Measurements from ENCODE around the gene PPARGC1A.

PPARGC1A gene

DNA sequence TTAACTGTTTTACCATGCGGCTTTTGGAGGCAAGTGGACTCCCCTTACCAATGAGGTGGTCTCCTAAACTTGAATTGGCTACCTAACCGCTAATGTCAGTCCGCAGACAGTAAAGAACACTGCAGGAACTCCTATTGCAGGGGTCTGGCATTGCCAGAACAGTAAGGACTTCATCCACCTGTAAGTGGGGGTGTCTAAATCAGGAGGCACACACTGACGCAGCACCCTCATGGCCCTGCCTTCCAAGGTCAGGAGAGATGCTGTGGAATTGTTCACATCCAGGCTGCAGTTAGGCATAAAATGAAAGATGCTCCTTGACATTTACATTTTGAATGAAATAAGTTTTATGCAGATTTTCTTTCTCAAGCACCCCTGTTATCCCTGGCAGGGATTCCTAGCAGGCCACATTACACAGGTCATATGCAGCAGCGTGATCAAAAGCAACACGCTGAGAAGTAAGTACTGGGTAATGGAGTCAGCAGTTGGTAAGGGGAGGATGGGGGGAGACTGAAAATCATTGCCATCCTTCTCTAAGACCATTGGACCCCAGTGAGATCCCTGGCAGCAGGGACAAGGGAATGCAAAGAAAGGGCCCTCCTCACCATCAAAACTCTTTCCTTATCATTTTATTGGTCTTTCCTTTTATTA lies 3.8 kb downstream of the PPARGC1A start:
- H3K4me3 ChIP-seq (ENCODE audit: low read depth, low read length) = no peak overlapping the region
- DNase-seq (ENCODE audit: low read depth, low spot score) = no peak
- TF ChIP-seq, protein P1, sequence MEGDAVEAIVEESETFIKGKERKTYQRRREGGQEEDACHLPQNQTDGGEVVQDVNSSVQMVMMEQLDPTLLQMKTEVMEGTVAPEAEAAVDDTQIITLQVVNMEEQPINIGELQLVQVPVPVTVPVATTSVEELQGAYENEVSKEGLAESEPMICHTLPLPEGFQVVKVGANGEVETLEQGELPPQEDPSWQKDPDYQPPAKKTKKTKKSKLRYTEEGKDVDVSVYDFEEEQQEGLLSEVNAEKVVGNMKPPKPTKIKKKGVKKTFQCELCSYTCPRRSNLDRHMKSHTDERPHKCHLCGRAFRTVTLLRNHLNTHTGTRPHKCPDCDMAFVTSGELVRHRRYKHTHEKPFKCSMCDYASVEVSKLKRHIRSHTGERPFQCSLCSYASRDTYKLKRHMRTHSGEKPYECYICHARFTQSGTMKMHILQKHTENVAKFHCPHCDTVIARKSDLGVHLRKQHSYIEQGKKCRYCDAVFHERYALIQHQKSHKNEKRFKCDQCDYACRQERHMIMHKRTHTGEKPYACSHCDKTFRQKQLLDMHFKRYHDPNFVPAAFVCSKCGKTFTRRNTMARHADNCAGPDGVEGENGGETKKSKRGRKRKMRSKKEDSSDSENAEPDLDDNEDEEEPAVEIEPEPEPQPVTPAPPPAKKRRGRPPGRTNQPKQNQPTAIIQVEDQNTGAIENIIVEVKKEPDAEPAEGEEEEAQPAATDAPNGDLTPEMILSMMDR (IDR thresholded peaks at IDR 0.05; ENCODE audit: low read depth, low read length) = no peak
- in situ Hi-C loops (cut with HindIII; ENCODE audit: low sequenced_read_pairs) = no loop called here

DNA sequence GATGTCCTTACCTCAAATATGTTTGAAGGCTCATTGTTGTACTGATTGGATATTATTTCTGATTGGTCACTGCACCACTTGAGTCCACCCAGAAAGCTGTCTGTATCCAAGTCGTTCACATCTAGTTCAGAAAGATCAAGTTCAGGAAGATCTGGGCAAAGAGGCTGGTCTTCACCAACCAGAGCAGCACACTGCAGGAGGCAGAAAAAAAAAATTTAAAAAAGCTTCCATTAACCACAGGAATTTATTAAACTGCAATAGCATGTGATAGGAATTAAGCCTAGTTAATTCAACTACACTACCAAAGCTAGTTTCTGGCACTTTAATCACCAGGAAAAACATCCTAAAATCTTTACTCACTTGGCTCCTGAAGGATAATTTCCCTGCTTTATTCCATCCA lies 5.1 kb downstream of the PPARGC1A start:
- DNase-seq (ENCODE audit: low read depth, low spot score) = no peak
- TF ChIP-seq, protein P1 (IDR thresholded peaks at IDR 0.05; ENCODE audit: low read depth, low read length) = no peak
- in situ Hi-C loops (cut with HindIII; ENCODE audit: low sequenced_read_pairs) = no loop called here
- no peak overlapping the region for H3K4me3 ChIP-seq (ENCODE audit: low read depth, low read length)

DNA sequence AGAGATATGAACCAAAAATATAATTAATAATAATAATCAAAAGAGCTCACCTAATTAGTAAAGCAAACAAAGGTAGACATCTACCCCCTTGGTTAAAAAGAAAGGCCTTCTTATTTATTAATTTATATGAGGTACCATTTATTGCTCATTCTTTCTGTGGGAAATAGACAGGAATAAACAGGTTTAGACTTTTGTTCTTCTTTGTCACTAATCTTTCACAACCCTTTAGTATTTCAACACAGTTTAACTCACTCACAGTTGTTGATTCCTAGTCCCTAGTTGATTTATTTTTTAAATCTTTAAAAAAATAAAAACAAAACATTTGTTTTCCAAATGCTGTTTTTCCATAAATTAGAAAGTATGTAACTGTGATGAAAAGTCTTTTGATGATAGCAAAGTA lies 5.6 kb downstream of the PPARGC1A start:
- in situ Hi-C loops (cut with HindIII; ENCODE audit: low sequenced_read_pairs) = no loop called here
- DNase-seq (ENCODE audit: low read depth, low spot score) = no peak
- TF ChIP-seq, protein P1 (IDR thresholded peaks at IDR 0.05; ENCODE audit: low read depth, low read length) = no peak
- no peak overlapping the region for H3K4me3 ChIP-seq (ENCODE audit: low read depth, low read length)

DNA sequence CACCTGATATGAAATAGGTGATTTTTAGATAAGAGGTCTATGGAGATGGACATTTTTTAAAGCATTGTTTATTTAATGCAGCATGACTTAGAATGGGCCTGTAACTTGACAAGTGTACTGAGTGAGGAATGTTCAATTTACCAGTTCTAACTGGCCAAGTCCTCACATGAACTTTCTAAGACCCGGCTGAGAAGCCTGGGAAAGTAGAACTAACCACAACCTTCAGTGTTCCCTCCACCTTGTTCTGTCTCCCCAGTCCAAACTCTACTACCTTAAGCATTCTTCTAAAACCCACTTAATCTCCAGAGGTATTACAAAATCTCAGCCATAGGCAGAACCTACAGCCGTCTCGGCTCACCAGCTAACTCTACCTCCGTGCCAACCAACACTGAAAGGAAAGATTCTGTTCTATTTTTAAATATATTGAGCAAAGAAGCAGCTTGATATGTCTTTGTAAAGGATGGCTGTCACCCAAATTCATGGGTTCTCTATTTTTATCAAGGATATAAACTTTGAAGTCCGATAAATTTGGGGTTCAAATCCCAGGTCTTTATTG lies 6.8 kb downstream of the PPARGC1A start:
- DNase-seq (ENCODE audit: low read depth, low spot score) = no peak
- H3K4me3 ChIP-seq (ENCODE audit: low read depth, low read length) = no peak overlapping the region
- in situ Hi-C loops (cut with HindIII; ENCODE audit: low sequenced_read_pairs) = no loop called here
- TF ChIP-seq, protein P1 (IDR thresholded peaks at IDR 0.05; ENCODE audit: low read depth, low read length) = no peak

DNA sequence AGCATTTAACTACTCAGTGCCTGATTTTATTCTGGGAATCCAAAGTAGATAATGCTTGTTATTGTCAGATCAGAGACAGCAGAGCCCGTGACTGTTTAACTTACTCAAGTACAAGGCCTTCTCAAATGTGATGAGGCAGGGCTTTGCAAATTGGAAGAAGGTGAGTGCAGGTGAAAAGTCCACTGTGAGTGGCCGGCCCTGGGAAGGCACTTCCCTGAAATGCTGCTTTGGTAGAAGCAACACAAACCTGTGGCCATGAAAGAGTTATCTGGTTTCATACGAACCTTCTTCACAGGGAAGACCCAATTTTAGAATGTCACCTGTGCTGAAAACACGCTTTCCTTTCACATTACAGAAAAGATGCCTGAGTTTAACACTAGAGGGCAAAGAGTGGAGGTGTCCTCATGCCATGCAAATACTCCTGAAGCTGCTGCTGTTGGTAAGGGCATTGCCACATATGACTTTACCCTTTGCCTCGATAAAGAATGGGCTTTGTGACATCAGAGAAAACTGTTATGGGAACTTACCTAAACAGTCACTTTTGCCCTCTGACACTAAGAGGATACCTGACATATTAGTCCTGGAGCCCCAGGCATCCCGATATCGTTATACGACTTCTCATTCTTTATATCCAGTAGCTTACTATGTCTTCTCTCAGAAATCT lies 8.0 kb downstream of the PPARGC1A start:
- no peak overlapping the region for H3K4me3 ChIP-seq (ENCODE audit: low read depth, low read length)
- in situ Hi-C loops (cut with HindIII; ENCODE audit: low sequenced_read_pairs) = no loop called here
- no peak for DNase-seq (ENCODE audit: low read depth, low spot score)
- TF ChIP-seq, protein P1 (IDR thresholded peaks at IDR 0.05; ENCODE audit: low read depth, low read length) = no peak

DNA sequence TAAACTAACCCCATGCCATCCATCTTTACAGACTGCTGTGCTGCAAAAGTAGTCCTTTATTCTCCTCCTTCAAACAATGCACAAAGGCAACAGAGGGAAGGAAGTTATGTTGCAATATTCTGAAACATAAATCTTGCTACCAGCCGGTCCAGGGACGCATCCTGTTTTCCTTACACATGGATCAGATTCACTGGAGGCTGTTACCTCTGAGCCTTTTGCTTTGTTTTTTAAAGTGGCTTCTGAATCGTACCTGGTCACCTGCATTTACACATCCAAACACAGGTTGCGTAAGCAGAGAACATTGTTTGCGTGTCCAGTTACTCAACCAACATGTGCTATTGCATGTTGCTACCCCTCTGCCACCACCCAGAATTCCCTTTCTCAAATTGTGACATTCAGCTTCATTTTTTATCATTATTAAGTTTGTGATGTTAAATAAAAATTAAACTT lies 8.8 kb downstream of the PPARGC1A start:
- no peak for DNase-seq (ENCODE audit: low read depth, low spot score)
- no peak overlapping the region for H3K4me3 ChIP-seq (ENCODE audit: low read depth, low read length)
- in situ Hi-C loops (cut with HindIII; ENCODE audit: low sequenced_read_pairs) = no loop called here

More for the DNA sequence above, 8.8 kb downstream of the PPARGC1A start:
- TF ChIP-seq, protein P1 (IDR thresholded peaks at IDR 0.05; ENCODE audit: low read depth, low read length) = no peak
